ENCODE measurements around the gene CD300E. TPM values are rescaled to one million over a fixed set of nuclear protein-coding genes. Genes with fewer than 3 reads are reported as not detected.

The CD300E gene
- total and polyA plus RNA-seq, 12 donors: 0.07 to 4.9 (median 0.35) TPM

GRCh38 chr17:74563358-74563757, 60.2 kb downstream of the CD300E start:
- intact Hi-C loops (cut with DNase I): loop anchor here in 1 of 10 donors (10.0 kb wide), 1 partner anchor 171 kb away; the partner anchor contains the start of gene RAB37
- DNase-seq: no peak
- no peak overlapping the region for H3K27ac ChIP-seq
- no peak overlapping the region for H3K4me3 ChIP-seq
- no peaks in the 10 kb centered on the region for H3K36me3 ChIP-seq
- WGBS, 2 donors: 96 to 97% methylated on average over 1 of the region's 1 CpG
- peaks cover 0 to 52% (median 21%) of the 10 kb centered on the region in 7 donors for H3K27me3 ChIP-seq
- peaks cover 0 to 24% (median 0%) of the 10 kb centered on the region in 9 donors for H3K4me1 ChIP-seq
- no peak for TF ChIP-seq CTCF (IDR thresholded peaks at IDR 0.05)
- no peaks in the 10 kb centered on the region for H3K9me3 ChIP-seq
- ATAC-seq: no peak

DNA sequence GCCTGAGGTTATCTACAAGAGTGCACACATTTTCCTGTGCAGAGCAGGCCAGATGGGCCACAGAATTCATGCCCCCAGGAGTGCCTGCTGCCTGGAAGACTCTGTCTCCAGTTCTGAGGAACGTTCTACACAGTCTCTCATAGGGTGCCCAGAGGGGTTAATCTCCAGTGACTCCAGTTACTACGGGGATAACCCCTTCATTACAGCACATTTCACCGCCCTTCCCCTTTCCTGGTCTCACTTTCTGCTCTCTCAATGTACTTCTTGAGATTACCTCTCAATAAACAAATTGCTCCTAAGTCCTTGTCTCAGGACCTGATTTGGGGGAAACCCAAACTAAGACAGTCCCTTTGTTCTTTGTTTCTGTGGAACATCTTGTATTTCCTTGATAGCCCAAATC, 62.0 kb downstream of the CD300E start:
- TF ChIP-seq CTCF (IDR thresholded peaks at IDR 0.05): no peak
- no peak overlapping the region for H3K27ac ChIP-seq
- H3K27me3 ChIP-seq: peaks cover 0 to 39% (median 13%) of the 10 kb centered on the region in 7 donors
- 60% methylated on average over 3 of the region's 3 CpGs for WGBS, 2 donors
- ATAC-seq (no peak), DNase-seq (no peak)
- intact Hi-C loops (cut with DNase I): loop anchor here in 1 of 10 donors (10.0 kb wide), 1 partner anchor 173 kb away; the partner anchor contains the start of gene RAB37
- H3K9me3 ChIP-seq: no peaks in the 10 kb centered on the region
- no peak overlapping the region for H3K4me3 ChIP-seq
- no peaks in the 10 kb centered on the region for H3K36me3 ChIP-seq
- peaks cover 0 to 6% (median 0%) of the 10 kb centered on the region in 9 donors for H3K4me1 ChIP-seq

Other genes with a start within 250 kb of the CD300E start
- 10 to 100 TPM; 28.0 to 41.0 (median 32.5) TPM for gene GPRC5C, start 191.7 kb downstream of the CD300E start, total RNA-seq
- 10 to 100 TPM; 29.5 to 38.2 TPM for gene GPRC5C, start 191.7 kb downstream of the CD300E start, polyA plus RNA-seq
- gene CD300A, start 157.1 kb downstream of the CD300E start, total RNA-seq: 10 to 100 TPM in 1 of 10 donors, 1 to 10 TPM in 4, under 1 TPM in 5; 0.38 to 13.1 (median 1.4) TPM
- 1 to 10 TPM in 1 of 2 donors, under 1 TPM in 1; 0.95 to 1.9 TPM for gene CD300A, start 157.1 kb downstream of the CD300E start, polyA plus RNA-seq
- 1 to 10 TPM in 1 of 10 donors, under 1 TPM in 5, not detected in 4; 0.14 to 1.7 (median 0.26) TPM for gene CD300LB, start 92.3 kb downstream of the CD300E start, total RNA-seq
- gene CD300LB, start 92.3 kb downstream of the CD300E start, polyA plus RNA-seq: under 1 TPM in 1 of 2 donors, not detected in 1; 0.25 TPM
- gene CD300C, start 77.6 kb downstream of the CD300E start, total RNA-seq: 1 to 10 TPM in 1 of 10 donors, under 1 TPM in 9; 0.21 to 3.2 (median 0.55) TPM
- under 1 TPM; 0.22 to 0.65 TPM for gene CD300C, start 77.6 kb downstream of the CD300E start, polyA plus RNA-seq
- under 1 TPM in 2 of 10 donors, not detected in 8; 0.49 to 0.97 TPM for gene CD300H, start 56.2 kb downstream of the CD300E start, total RNA-seq
- gene CD300H, start 56.2 kb downstream of the CD300E start, polyA plus RNA-seq: not detected
- gene CD300LD, start 31.5 kb downstream of the CD300E start, total RNA-seq: not detected
- gene CD300LD, start 31.5 kb downstream of the CD300E start, polyA plus RNA-seq: not detected
- 1 to 10 TPM in 1 of 10 donors, under 1 TPM in 6, not detected in 3; 0.13 to 4.5 (median 0.34) TPM for gene CD300LF, start 89.2 kb upstream of the CD300E start, total RNA-seq
- gene CD300LF, start 89.2 kb upstream of the CD300E start, polyA plus RNA-seq: under 1 TPM; 0.15 to 0.36 TPM
- gene RAB37, start 113.5 kb upstream of the CD300E start, total RNA-seq: 1 to 10 TPM in 9 of 10 donors, under 1 TPM in 1; 0.95 to 2.8 (median 1.6) TPM
- gene RAB37, start 113.5 kb upstream of the CD300E start, polyA plus RNA-seq: 1 to 10 TPM in 1 of 2 donors, under 1 TPM in 1; 0.93 to 2.7 TPM
- 10 to 100 TPM in 6 of 10 donors, 1 to 10 TPM in 4; 6.7 to 33.4 (median 12.7) TPM for gene NHERF1, start 124.9 kb upstream of the CD300E start, total RNA-seq
- 10 to 100 TPM in 1 of 2 donors, 1 to 10 TPM in 1; 6.9 to 24.5 TPM for gene NHERF1, start 124.9 kb upstream of the CD300E start, polyA plus RNA-seq
- 10 to 100 TPM; 10.6 to 25.9 (median 17.0) TPM for gene NAT9, start 152.6 kb upstream of the CD300E start, total RNA-seq
- 10 to 100 TPM; 33.6 to 42.9 TPM for gene NAT9, start 152.6 kb upstream of the CD300E start, polyA plus RNA-seq
- gene GRIN2C, start 236.1 kb upstream of the CD300E start, total RNA-seq: under 1 TPM; 0.13 to 0.66 (median 0.27) TPM
- under 1 TPM; 0.44 to 0.61 TPM for gene GRIN2C, start 236.1 kb upstream of the CD300E start, polyA plus RNA-seq
- 1 to 10 TPM; 2.4 to 6.3 (median 3.9) TPM for gene FDXR, start 249.3 kb upstream of the CD300E start, total RNA-seq
- gene FDXR, start 249.3 kb upstream of the CD300E start, polyA plus RNA-seq: 1 to 10 TPM; 3.3 to 5.3 TPM

All from heart right ventricle (tissue), 16 donors.